SK-N-SH (cell line): Measurements from ENCODE around the gene INKA1.

Source experiments
- USF2 ChIP-seq: fragments of 150-350 bp; IDR thresholded peaks from 2 replicates; pipeline ENCODE4 v1.6.1; 2017; ENCODE audit warnings: antibody characterized with exemption, low read length, low read depth, borderline replicate concordance
- TF ChIP-seq, protein P1 (sequence below): IDR thresholded peaks from 2 replicates; pipeline ENCODE4 v1.4.0; 2012; ENCODE audit warnings: low read depth

DNA sequence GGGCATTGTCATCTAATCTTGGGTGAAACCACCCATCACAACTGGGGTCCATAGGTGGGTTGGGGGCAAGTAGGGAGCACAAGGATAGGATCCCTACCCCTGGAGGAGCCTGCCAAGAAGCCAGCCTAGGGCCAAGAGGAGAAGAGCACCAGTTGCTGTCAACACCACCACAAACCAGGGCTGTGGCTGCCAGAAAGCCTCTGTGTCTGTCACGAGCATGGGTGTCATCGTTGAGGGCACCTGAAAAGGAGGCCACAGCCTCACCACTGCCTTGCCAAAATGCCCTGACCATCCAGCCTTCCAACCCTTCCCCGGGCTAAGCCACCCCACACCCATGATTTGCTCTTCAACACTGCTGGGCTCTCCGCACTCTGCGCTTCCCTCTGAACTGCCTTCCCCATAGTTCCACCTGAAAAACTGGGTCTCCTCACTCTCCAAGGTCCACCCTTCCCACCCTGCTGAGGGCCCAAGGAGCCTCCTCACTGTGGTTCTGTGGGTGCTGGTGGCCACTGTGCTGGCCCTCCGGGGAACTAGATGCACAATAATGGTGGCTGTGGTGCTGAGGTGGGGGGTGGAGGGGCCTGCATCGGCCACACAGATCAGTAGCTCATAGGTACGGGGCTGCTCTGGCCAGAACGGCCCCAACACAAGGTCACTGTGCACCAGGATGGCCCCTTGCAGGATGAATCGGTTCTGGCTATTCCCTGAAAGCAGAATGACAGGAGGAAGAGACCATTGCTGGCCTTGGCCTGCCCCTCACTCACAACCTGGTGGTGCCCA lies 10.5 kb upstream of the INKA1 start:
- TF ChIP-seq, protein P1, sequence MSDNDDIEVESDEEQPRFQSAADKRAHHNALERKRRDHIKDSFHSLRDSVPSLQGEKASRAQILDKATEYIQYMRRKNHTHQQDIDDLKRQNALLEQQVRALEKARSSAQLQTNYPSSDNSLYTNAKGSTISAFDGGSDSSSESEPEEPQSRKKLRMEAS, result no peak
- no peak for TF ChIP-seq USF2
